Measurements from ENCODE around the gene SLC23A3.

SLC23A3 gene

GRCh38 chr2:219140722-219141121, 29.1 kb downstream of the SLC23A3 start:
- DNase-seq: no peak

GRCh38 chr2:219133976-219134375, 35.9 kb downstream of the SLC23A3 start:
- no peak for DNase-seq

GRCh38 chr2:219131744-219132143, 38.1 kb downstream of the SLC23A3 start:
- no peak for DNase-seq

GRCh38 chr2:219131327-219131726, 38.5 kb downstream of the SLC23A3 start:
- no peak for DNase-seq

- DNase-seq: no peak
These were observed 40.2 kb downstream of the SLC23A3 start for GRCh38 chr2:219129589-219129988.

- DNase-seq: no peak
These were observed 41.4 kb downstream of the SLC23A3 start for GRCh38 chr2:219128396-219128795.

- no peak for DNase-seq
These were observed 42.7 kb downstream of the SLC23A3 start for GRCh38 chr2:219127037-219127635.

- no peak for DNase-seq
These were observed 43.3 kb downstream of the SLC23A3 start for GRCh38 chr2:219126555-219126954.

- DNase-seq: no peak
These were observed 44.0 kb downstream of the SLC23A3 start for GRCh38 chr2:219125886-219126270.

GRCh38 chr2:219125225-219125885, 44.5 kb downstream of the SLC23A3 start:
- no peak for DNase-seq

GRCh38 chr2:219124381-219125110, 45.3 kb downstream of the SLC23A3 start:
- DNase-seq: peak; percentile 16

- DNase-seq: no peak
These were observed 46.3 kb downstream of the SLC23A3 start for GRCh38 chr2:219123356-219124135.

- no peak for DNase-seq
These were observed 47.4 kb downstream of the SLC23A3 start for GRCh38 chr2:219122202-219122980.

GRCh38 chr2:219120082-219120481, 49.7 kb downstream of the SLC23A3 start:
- DNase-seq: no peak

- peak; percentile 46 for DNase-seq
These were observed 50.3 kb downstream of the SLC23A3 start for GRCh38 chr2:219119422-219120043.

- no peak for DNase-seq
These were observed 51.3 kb downstream of the SLC23A3 start for GRCh38 chr2:219118504-219118903.

- DNase-seq: no peak
These were observed 52.8 kb downstream of the SLC23A3 start for GRCh38 chr2:219116776-219117646.

- DNase-seq: no peak
These were observed 57.0 kb downstream of the SLC23A3 start for GRCh38 chr2:219112651-219113338.

- no peak for DNase-seq
These were observed 57.8 kb downstream of the SLC23A3 start for GRCh38 chr2:219112062-219112406.
